Right lobe of liver (tissue), 6 donors: ENCODE measurements around the gene LDLRAD4. TPM values are rescaled to one million over a fixed set of nuclear protein-coding genes. Genes with fewer than 3 reads are reported as not detected.
A peak's percentile ranks its signal among the peaks of the same experiment; 100 is the strongest.

Source experiments
- ATAC-seq, 4 donors: fragments of 200-7000 bp; cut with Tn5 transposase; one replicate each; pipeline ENCODE4 v1.9.1; 2020; ENCODE audit warnings: mild to moderate bottlenecking in 4 of 4, moderate library complexity in 4 of 4
- DNase-seq, 3 donors: peaks; one replicate each; pipeline ENCODE4 v3.0.0-alpha.2; 2020
- H3K27ac ChIP-seq, 3 donors: fragments of 200-600 bp; one replicate each; pipeline ENCODE4 v1.8.0; 2022
- H3K27me3 ChIP-seq, 2 donors: fragments of 200-600 bp; one replicate each; pipeline ENCODE4 v1.8.0; 2022
- H3K36me3 ChIP-seq, 4 donors: fragments of 200-600 bp; sonication (generic) in 1 of 4; one replicate each; pipeline versions ENCODE4 v1.5.1 to v1.8.0; 2017 to 2022; ENCODE audit warnings: control low read depth in 1 of 4
- H3K4me1 ChIP-seq, 4 donors: fragments of 200-600 bp; sonication (generic) in 1 of 4; one replicate each; pipeline versions ENCODE4 v1.5.1 to v1.8.0; 2017 to 2022; ENCODE audit warnings: control low read depth in 1 of 4
- H3K4me3 ChIP-seq, 3 donors: fragments of 200-600 bp; one replicate each; pipeline ENCODE4 v1.8.0; 2022
- H3K9me3 ChIP-seq, 4 donors: fragments of 200-600 bp; sonication (generic) in 1 of 4; one replicate each; pipeline versions ENCODE4 v1.5.1 to v1.8.0; 2017 to 2022; ENCODE audit warnings: control low read depth in 1 of 4
- CTCF ChIP-seq, 4 donors: fragments of 200-600 bp in 3 of 4; fragments of 450-650 bp in 1 of 4; IDR thresholded peaks; one replicate each; pipeline versions ENCODE4 v1.5.1 to v1.8.0; 2016 to 2022; ENCODE audit warnings: antibody characterized with exemption in 4 of 4, mild to moderate bottlenecking in 2 of 4
- POLR2A ChIP-seq: fragments of 450-650 bp; IDR thresholded peaks from one replicate; pipeline ENCODE4 v1.6.1; 2017; ENCODE audit warnings: antibody characterized with exemption, mild to moderate bottlenecking
- WGBS: methylation state at CpG from one replicate; pipeline ENCODE4 v1.1.6; 2018; ENCODE audit warnings: low coverage, low lambda C conversion rate; ENCODE audit not compliant: insufficient coverage; ENCODE audit errors: missing lambda C conversion rate; 5-methylcytosine and 5-hydroxymethylcytosine counted together
- intact Hi-C, 2 donors: fragments of 100-400 bp; cut with DNase I; formaldehyde crosslinking; loops; one replicate each; pipeline versions ENCODE4 v1.11.2 to v1.14.1; 2022
- total RNA-seq, 6 experiments: library from RNA; depleted of rRNA in 2 of 6; stranded (reverse); fragments of >200 nt in 2 of 6; fragmentation: NEBNext Ultra II Directional in 3 of 6; extraction: Animal tissue kit (Norgen Biotek cat#: 25700) in 3 of 6; gene quantifications; one replicate each; pipeline versions ENCODE4 v1.1.0 to v1.2.4, GENCODE V29; 2016 to 2023
- donor health status: DM: no; HTN: yes; CAD: no.
- donor health status: DM: no; HTN: no; CAD: no.
- donor health status: DM: no; HTN: no; CAD: no.
- donor health status: DM: no; HTN: yes; CAD: no.
- donor health status: DM: no; HTN: yes; CAD: no.

The LDLRAD4 gene
- total RNA-seq, 6 experiments from 2014 or later = 10.6 to 66.4 (median 18.7) TPM

- DNase-seq (no peak), ATAC-seq (no peak)
- Histone ChIP-seq H3K36me3 (no peaks in the 10 kb centered on the region), H3K27me3 (no peaks in the 10 kb centered on the region), H3K4me1 (peaks cover 0 to 4% (median 1%) of the 10 kb centered on the region in 4 donors), H3K27ac (no peak overlapping the region), H3K9me3 (peaks cover 0 to 19% (median 8%) of the 10 kb centered on the region in 4 donors), H3K4me3 (no peak overlapping the region)
- no peak for TF ChIP-seq CTCF (IDR thresholded peaks at IDR 0.05)
- TF ChIP-seq POLR2A = no peak
- no CpG with 5 or more reads among the region's 2 CpGs for WGBS
- intact Hi-C loops = no loop called here
Measured at GRCh38 chr18:13594551-13594950, 376.0 kb downstream of the LDLRAD4 start.

GRCh38 chr18:13597068-13597467 lies 378.5 kb downstream of the LDLRAD4 start:
- Histone ChIP-seq H3K27ac (no peak overlapping the region), H3K9me3 (peaks cover 0 to 19% (median 8%) of the 10 kb centered on the region in 4 donors), H3K4me1 (peaks cover 0 to 4% (median 0%) of the 10 kb centered on the region in 4 donors), H3K4me3 (no peak overlapping the region), H3K27me3 (no peaks in the 10 kb centered on the region), H3K36me3 (no peaks in the 10 kb centered on the region)
- TF ChIP-seq CTCF (IDR thresholded peaks at IDR 0.05) = no peak
- TF ChIP-seq POLR2A = no peak
- ATAC-seq = no peak
- intact Hi-C loops = no loop called here
- DNase-seq = no peak

GRCh38 chr18:13598591-13598990 lies 380.0 kb downstream of the LDLRAD4 start:
- no peak overlapping the region for H3K27ac ChIP-seq
- WGBS = 100% methylated on average over 2 of the region's 2 CpGs
- DNase-seq (no peak), ATAC-seq (no peak)
- TF ChIP-seq POLR2A (no peak), CTCF (IDR thresholded peaks at IDR 0.05) (no peak)
- intact Hi-C loops = no loop called here
- H3K9me3 ChIP-seq = peaks cover 0 to 19% (median 8%) of the 10 kb centered on the region in 4 donors
- no peaks in the 10 kb centered on the region for H3K27me3 ChIP-seq
- no peaks in the 10 kb centered on the region for H3K36me3 ChIP-seq
- no peak overlapping the region for H3K4me3 ChIP-seq
- peaks cover 0 to 4% (median 0%) of the 10 kb centered on the region in 4 donors for H3K4me1 ChIP-seq

- H3K4me1 ChIP-seq = peaks cover 0 to 4% (median 0%) of the 10 kb centered on the region in 4 donors
- ATAC-seq = peak in 1 of 4 donors; percentile 25
- no peaks in the 10 kb centered on the region for H3K27me3 ChIP-seq
- no peak overlapping the region for H3K27ac ChIP-seq
- no peak for TF ChIP-seq POLR2A
- TF ChIP-seq CTCF (IDR thresholded peaks at IDR 0.05) = no peak
- no peak for DNase-seq
- intact Hi-C loops = no loop called here
- H3K36me3 ChIP-seq = no peaks in the 10 kb centered on the region
- no peak overlapping the region for H3K4me3 ChIP-seq
- H3K9me3 ChIP-seq = peaks cover 0 to 19% (median 8%) of the 10 kb centered on the region in 4 donors
- 100% methylated on average over 1 of the region's 1 CpG for WGBS
Measured at GRCh38 chr18:13599031-13599430, 380.5 kb downstream of the LDLRAD4 start.
